ENCODE results near the gene TUBAL3.
"Not testable (repeated sequence)": the region's sequence is repeated elsewhere in the genome, so short reads cannot be mapped to it uniquely, and the experiment has no call there.

- TF ChIP-seq POLR2A (conservative IDR thresholded peaks at IDR 0.05); DNMT1 (IDR thresholded peaks at IDR 0.05); CTCF (IDR thresholded peaks at IDR 0.05 in 2 of 3, conservative IDR thresholded peaks at IDR 0.05 in 1 of 3; ENCODE audit: insufficient read depth in 2 of 3, low read depth in 1 of 3, low read length in 3 of 3); SMAD3 (CRISPR knock-in tag; conservative IDR thresholded peaks at IDR 0.05); NFATC3 (IDR thresholded peaks at IDR 0.05); CLOCK (CRISPR knock-in tag; IDR thresholded peaks at IDR 0.05; ENCODE audit: borderline replicate concordance); ZNF121 (CRISPR knock-in tag; conservative IDR thresholded peaks at IDR 0.05); ATF4 (CRISPR knock-in tag; IDR thresholded peaks at IDR 0.05): not testable (repeated sequence)
These were observed 25.4 kb downstream of the TUBAL3 start for GRCh38 chr10:5379202-5379601.

All from K562 (cell line).